ENCODE measurements around the gene STT3B. TPM values are rescaled to one million over a fixed set of nuclear protein-coding genes. Genes with fewer than 3 reads are reported as not detected.

The STT3B gene
- total and polyA plus RNA-seq, 12 donors: 37.7 to 113 (median 92.3) TPM

DNA sequence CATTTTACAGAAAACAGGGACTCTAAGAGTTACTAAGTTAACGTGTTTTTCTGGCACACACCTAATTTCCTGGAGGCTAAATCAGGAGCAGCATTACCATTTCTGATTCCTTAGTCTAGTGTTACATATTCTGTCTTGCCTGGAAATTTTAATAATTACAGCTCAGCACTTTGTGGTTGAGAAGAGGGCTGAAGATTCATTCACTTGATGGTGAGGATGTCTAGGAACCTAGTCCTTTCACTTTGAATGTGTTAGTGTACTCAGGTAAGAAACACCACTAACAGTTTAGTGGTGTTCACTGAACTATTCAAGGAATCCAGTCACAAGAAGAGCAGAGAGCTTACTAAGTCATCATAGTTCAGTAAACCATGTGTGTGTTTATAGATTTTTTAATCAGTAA lies 102.8 kb downstream of the STT3B start:
- no peak overlapping the region for H3K4me3 ChIP-seq
- peaks cover 0 to 25% (median 13%) of the 10 kb centered on the region in 9 donors for H3K4me1 ChIP-seq
- peak overlapping the region in 3 of 10 donors; percentile 5 to 55 (median 54) for H3K27ac ChIP-seq
- peaks cover 0 to 56% (median 22%) of the 10 kb centered on the region in 9 donors for H3K36me3 ChIP-seq
- intact Hi-C loops (cut with DNase I): no loop called here
- H3K27me3 ChIP-seq: no peaks in the 10 kb centered on the region
- ATAC-seq (no peak), DNase-seq (no peak)
- no peak for TF ChIP-seq CTCF (IDR thresholded peaks at IDR 0.05)
- WGBS, 2 donors: 18 to 30% methylated on average over 1 of the region's 1 CpG
- no peaks in the 10 kb centered on the region for H3K9me3 ChIP-seq

- WGBS, 2 donors: 78 to 85% methylated on average over 4 of the region's 4 CpGs
- peak overlapping the region in 3 of 10 donors; percentile 5 to 55 (median 54) for H3K27ac ChIP-seq
- H3K27me3 ChIP-seq: no peaks in the 10 kb centered on the region
- DNase-seq: no peak
- no peak overlapping the region for H3K4me3 ChIP-seq
- no peak for TF ChIP-seq CTCF (IDR thresholded peaks at IDR 0.05)
- no peak for ATAC-seq
- H3K4me1 ChIP-seq: peaks cover 0 to 25% (median 13%) of the 10 kb centered on the region in 9 donors
- intact Hi-C loops (cut with DNase I): no loop called here
- peaks cover 0 to 51% (median 17%) of the 10 kb centered on the region in 9 donors for H3K36me3 ChIP-seq
- H3K9me3 ChIP-seq: no peaks in the 10 kb centered on the region
Observed at GRCh38 chr3:31636049-31636448, 103.3 kb downstream of the STT3B start.

GRCh38 chr3:31636694-31637442 lies 104.1 kb downstream of the STT3B start:
- ATAC-seq: no peak
- H3K9me3 ChIP-seq: no peaks in the 10 kb centered on the region
- peak overlapping the region in 6 of 10 donors; percentile 19 to 55 (median 31) for H3K27ac ChIP-seq
- peaks cover 0 to 43% (median 10%) of the 10 kb centered on the region in 9 donors for H3K36me3 ChIP-seq
- no peaks in the 10 kb centered on the region for H3K27me3 ChIP-seq
- intact Hi-C loops (cut with DNase I): no loop called here
- peak overlapping the region in 1 of 10 donors; percentile 16 for H3K4me3 ChIP-seq
- WGBS, 2 donors: 51% methylated on average over 2 of the region's 2 CpGs
- H3K4me1 ChIP-seq: peaks cover 0 to 25% (median 13%) of the 10 kb centered on the region in 9 donors
- TF ChIP-seq CTCF (IDR thresholded peaks at IDR 0.05): no peak
- no peak for DNase-seq

DNA sequence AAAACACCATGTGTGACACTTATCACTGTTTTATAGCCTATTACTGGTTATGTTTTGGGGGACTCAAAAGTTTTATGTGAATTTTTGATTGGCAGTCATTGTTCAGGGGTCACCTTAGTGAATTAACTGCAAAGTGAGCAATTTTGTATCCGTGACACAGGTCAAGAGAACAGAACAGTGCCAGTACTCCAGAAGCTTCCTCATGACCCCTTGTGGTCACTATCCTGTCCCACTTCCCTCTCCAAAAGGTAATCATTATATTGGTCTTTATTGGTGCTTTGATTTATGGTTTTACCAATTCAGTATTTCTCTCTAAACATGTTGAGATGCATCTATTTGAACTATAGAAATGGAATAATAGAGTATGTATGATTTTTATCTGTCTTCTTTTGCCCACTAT lies 107.1 kb downstream of the STT3B start:
- intact Hi-C loops (cut with DNase I): no loop called here
- Histone ChIP-seq H3K4me3 (no peak overlapping the region), H3K36me3 (peaks cover 0 to 16% (median 0%) of the 10 kb centered on the region in 9 donors), H3K27ac (no peak overlapping the region), H3K27me3 (no peaks in the 10 kb centered on the region), H3K9me3 (no peaks in the 10 kb centered on the region), H3K4me1 (peaks cover 0 to 25% (median 13%) of the 10 kb centered on the region in 9 donors)
- no peak for TF ChIP-seq CTCF (IDR thresholded peaks at IDR 0.05)
- 91 to 97% methylated on average over 1 of the region's 1 CpG for WGBS, 2 donors
- no peak for ATAC-seq
- DNase-seq: no peak
